Cardiac fibroblast (primary cell): ENCODE measurements around the gene TGFBI.
"Not testable (repeated sequence)": the region's sequence is repeated elsewhere in the genome, so short reads cannot be mapped to it uniquely, and the experiment has no call there.

Experiments
- DNase-seq, 2 donors: peaks; one replicate each; pipeline versions ENCODE4 v3.0.0 to v3.0.0-alpha.2; 2010; ENCODE audit warnings: low read depth in 2 of 2
- H3K4me3 ChIP-seq, 2 donors: replicated peaks in 1 of 2; 1 replicate in 1 of 2; 2 replicates in 1 of 2; pipeline ENCODE4 v1.5.1; 2011; ENCODE audit warnings: low read depth in 2 of 2, low read length in 2 of 2, mild to moderate bottlenecking in 2 of 2, moderate library complexity in 1 of 2
- TF ChIP-seq, protein P1 (sequence below): IDR thresholded peaks from one replicate; pipeline ENCODE4 v1.5.1; 2011; ENCODE audit warnings: low read depth, mild to moderate bottlenecking, low read length, inconsistent platforms

The TGFBI gene

GRCh38 chr5:136042156-136042555, 13.4 kb downstream of the TGFBI start:
- H3K4me3 ChIP-seq = no peak overlapping the region
- TF ChIP-seq, protein P1, sequence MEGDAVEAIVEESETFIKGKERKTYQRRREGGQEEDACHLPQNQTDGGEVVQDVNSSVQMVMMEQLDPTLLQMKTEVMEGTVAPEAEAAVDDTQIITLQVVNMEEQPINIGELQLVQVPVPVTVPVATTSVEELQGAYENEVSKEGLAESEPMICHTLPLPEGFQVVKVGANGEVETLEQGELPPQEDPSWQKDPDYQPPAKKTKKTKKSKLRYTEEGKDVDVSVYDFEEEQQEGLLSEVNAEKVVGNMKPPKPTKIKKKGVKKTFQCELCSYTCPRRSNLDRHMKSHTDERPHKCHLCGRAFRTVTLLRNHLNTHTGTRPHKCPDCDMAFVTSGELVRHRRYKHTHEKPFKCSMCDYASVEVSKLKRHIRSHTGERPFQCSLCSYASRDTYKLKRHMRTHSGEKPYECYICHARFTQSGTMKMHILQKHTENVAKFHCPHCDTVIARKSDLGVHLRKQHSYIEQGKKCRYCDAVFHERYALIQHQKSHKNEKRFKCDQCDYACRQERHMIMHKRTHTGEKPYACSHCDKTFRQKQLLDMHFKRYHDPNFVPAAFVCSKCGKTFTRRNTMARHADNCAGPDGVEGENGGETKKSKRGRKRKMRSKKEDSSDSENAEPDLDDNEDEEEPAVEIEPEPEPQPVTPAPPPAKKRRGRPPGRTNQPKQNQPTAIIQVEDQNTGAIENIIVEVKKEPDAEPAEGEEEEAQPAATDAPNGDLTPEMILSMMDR = no peak
- no peak for DNase-seq

- no peak overlapping the region for H3K4me3 ChIP-seq
- TF ChIP-seq, protein P1 = no peak
- peak; percentile 35 to 85 for DNase-seq
Observed at GRCh38 chr5:136042665-136043121, 13.9 kb downstream of the TGFBI start.

DNA sequence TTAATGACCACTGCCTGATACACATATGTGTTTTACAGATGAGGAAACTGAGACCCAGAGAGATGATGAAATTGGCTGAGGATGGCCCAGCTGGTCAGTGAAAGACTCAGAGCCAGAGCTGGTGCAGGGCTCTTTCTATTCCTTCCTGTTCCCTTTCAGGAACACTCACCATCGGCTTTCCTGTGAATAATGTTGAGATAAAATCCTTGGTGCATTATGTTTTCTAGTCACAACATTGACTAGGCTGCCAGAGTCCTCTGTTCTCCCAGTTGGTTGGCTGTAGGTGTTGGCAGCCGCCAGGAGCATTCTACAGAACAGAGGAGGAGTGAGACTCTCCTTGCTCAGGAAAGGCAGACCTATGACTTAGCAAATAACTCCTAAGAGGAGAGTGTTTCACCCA, 14.8 kb downstream of the TGFBI start:
- no peak overlapping the region for H3K4me3 ChIP-seq
- TF ChIP-seq, protein P1 = no peak
- DNase-seq = peak; percentile 60 to 71

DNA sequence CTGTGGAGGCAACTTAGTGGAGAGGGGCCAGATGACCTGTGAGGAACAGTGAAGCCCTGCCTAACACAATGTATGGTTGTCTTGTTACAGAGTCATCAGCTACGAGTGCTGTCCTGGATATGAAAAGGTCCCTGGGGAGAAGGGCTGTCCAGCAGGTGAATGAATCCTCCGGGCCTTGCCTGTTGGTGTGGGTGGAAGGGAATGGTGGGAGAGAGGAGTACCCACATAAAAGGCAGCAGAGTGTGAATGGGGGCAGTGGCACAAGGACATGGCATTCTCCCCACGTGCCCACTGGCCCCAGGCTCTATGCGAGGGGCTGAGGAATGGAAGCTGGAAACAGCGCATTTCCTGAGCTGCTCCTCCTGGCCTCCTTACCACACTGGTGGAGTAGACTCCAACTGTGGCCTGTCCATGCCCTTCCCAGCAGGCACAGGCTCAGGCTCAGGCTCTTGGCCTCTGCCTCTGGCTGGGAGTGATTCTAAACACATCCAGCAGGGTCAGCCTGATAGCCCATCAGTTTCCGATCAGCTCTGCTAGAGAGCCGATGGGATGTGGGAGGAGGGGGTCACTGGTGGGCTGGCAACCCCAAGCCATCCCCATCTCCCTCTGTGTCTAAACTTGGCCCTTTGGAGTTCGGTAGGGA, 15.3 kb downstream of the TGFBI start:
- no peak for DNase-seq
- no peak overlapping the region for H3K4me3 ChIP-seq
- TF ChIP-seq, protein P1 = no peak

DNA sequence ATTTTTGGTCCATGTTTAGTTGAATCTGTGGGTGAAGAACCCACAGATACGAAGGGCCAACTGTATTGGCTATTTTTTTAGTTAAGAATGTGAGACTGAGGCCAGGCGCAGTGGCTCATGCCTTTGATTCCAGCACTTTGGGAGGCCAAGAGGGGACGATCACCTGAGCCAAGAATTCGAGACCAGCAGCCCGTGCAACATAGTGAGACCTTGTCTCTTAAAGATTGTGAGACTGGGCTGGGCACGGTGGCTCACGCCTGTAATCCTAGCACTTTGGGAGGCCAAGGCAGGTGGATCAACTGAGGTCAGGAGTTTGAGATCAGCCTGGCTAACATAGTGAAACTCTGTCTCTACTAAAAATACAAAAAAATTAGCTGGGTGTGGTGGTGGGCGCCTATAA, 16.2 kb downstream of the TGFBI start:
- H3K4me3 ChIP-seq, DNase-seq: not testable (repeated sequence)

- TF ChIP-seq, protein P1 = no peak
- no peak for DNase-seq
- H3K4me3 ChIP-seq = no peak overlapping the region
Observed at GRCh38 chr5:136046246-136046645, 17.5 kb downstream of the TGFBI start.

- TF ChIP-seq, protein P1 = no peak
- no peak overlapping the region for H3K4me3 ChIP-seq
- DNase-seq = no peak
Observed at GRCh38 chr5:136047858-136048257, 19.1 kb downstream of the TGFBI start.
